ENCODE data around the gene WAC.

DNA sequence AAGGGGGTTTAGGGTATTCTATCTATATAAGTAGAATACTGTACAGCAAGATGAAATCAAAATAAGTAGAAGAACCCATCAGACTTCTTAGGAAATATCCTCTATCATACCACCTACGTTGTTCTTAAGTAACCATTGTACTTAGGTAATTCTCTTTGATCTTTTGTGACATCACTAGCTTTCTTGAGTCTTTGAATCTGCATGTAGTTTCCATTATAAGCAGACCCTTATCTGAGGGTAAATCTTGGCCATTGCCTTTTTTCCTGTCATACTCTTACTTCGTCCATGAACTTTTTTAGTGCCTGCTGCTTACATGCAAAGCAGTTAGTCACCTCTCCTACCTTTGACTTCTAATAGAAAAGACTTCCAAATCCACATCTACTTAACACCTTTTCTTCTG, 49.0 kb downstream of the WAC start:
- TF ChIP-seq EP300 (IDR thresholded peaks at IDR 0.05) = no peak
- no peak for TF ChIP-seq POLR2AphosphoS5 (IDR thresholded peaks at IDR 0.05)
